BLaER1 treated with 17β-estradiol and CSF1 and Interleukin-3, amounts not matched to agents 10 nM and 100 nM (cell line): ENCODE data around the gene HS3ST4.

Experiments used
- H3K27ac ChIP-seq, 11 experiments: shearing (Covaris generic); formaldehyde crosslinking; 2 replicates each; pipeline ENCODE4 v1.8.1; 2022
- H3K27me3 ChIP-seq, 11 experiments: shearing (Covaris generic); formaldehyde crosslinking; 2 replicates each; pipeline ENCODE4 v1.8.1; 2022
- H3K36me3 ChIP-seq, 11 experiments: shearing (Covaris generic); formaldehyde crosslinking; 2 replicates each; pipeline ENCODE4 v1.8.1; 2022
- H3K4me1 ChIP-seq, 10 experiments: shearing (Covaris generic); formaldehyde crosslinking; 2 replicates each; pipeline ENCODE4 v1.8.1; 2022
- H3K4me2 ChIP-seq, 11 experiments: shearing (Covaris generic); formaldehyde crosslinking; 2 replicates each; pipeline ENCODE4 v1.8.1; 2022
- H3K4me3 ChIP-seq, 10 experiments: shearing (Covaris generic); formaldehyde crosslinking; 2 replicates each; pipeline ENCODE4 v1.8.1; 2022
- H3K9ac ChIP-seq, 11 experiments: shearing (Covaris generic); formaldehyde crosslinking; 2 replicates each; pipeline ENCODE4 v1.8.1; 2022
- H3K9me3 ChIP-seq, 11 experiments: shearing (Covaris generic); formaldehyde crosslinking; replicated peaks in 1 of 11; 2 replicates each; pipeline ENCODE4 v1.8.1; 2022
- H4K20me1 ChIP-seq, 11 experiments: shearing (Covaris generic); formaldehyde crosslinking; 2 replicates each; pipeline ENCODE4 v1.8.1; 2022
- Cebpa-rat ChIP-seq, 11 experiments: shearing (Covaris generic); IDR thresholded peaks; 2 replicates each; pipeline ENCODE4 v1.8.1; 2022

Gene HS3ST4

DNA sequence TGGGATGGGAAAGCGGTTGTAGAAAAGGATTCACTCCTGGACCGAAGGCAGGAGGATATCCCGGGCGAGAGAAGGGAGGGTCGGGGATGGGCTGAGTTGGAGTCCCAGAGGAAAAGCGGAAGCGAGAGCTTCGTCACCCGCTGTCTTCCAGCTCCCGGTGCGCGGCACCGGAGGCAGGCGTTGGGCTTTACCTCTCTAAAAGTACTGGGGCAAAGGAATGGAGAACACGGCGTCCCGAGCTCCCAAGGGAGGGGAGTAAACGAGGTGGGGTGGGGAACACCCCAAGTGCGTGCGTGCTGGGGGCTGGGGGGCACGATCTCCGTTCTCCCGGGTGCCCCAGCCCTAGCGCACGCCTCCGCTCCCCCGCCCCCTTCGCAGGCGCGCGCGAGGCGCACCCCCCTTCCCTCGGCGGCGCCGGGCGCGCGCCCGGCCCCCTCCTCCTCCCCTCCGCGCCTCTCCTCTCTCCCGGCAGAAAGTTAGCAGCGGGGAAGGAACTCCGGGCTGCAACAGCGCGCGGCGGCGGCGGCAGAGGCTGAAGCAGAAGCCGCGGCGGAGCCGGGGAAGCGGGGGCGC is at the start of gene HS3ST4:
Gene HS3ST4, plus strand, starts transcription at position 441 of the 573 bp plus-strand sequence.
- peak within 1 kb of the TSS in 2 of 11 experiments; percentile 24 to 46; a peak in 3 of 22 replicates for H3K27ac ChIP-seq
- H3K4me2 ChIP-seq = peak within 1 kb of the TSS; percentile 91 to 99 (median 97)
- TF ChIP-seq Cebpa-rat (IDR thresholded peaks at IDR 0.05) = no peak
- H3K9ac ChIP-seq = peak within 1 kb of the TSS; percentile 24 to 63 (median 53); a peak in 15 of 22 replicates
- peaks cover 0 to 40% (median 15%) of the 10 kb centered on the region in 11 experiments; a peak in 11 of 22 replicates for H4K20me1 ChIP-seq
- H3K27me3 ChIP-seq = peaks cover 76 to 90% (median 79%) of the 10 kb centered on the region in 11 experiments
- H3K9me3 ChIP-seq = no peaks in the 10 kb centered on the region
- peak within 1 kb of the TSS; percentile 53 to 77 (median 64) for H3K4me3 ChIP-seq
- H3K4me1 ChIP-seq = peaks cover 17 to 33% (median 20%) of the 10 kb centered on the region in 10 experiments; a peak in 17 of 20 replicates
- no peaks in the 10 kb centered on the region for H3K36me3 ChIP-seq

DNA sequence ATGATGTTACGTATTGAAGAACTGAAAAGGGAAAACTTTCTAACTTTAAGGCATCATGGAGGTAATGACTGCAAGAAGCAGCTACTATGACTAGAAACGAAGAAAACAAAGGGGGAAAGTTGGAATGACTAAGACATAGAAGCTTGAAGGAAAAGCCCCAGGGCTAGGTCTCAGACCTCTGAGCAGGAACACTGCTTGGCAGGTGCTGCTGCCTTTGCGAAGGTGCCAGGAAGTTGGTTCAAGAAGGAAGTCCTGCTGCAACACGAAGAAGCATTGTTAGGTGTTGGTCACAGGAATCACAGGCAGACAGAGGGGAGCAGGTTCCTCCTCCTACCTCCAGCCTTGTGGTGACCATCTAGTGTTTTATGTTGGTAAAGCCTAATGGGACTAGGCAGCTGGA is 48.1 kb upstream of the HS3ST4 start:
- H3K4me1 ChIP-seq = no peaks in the 10 kb centered on the region

DNA sequence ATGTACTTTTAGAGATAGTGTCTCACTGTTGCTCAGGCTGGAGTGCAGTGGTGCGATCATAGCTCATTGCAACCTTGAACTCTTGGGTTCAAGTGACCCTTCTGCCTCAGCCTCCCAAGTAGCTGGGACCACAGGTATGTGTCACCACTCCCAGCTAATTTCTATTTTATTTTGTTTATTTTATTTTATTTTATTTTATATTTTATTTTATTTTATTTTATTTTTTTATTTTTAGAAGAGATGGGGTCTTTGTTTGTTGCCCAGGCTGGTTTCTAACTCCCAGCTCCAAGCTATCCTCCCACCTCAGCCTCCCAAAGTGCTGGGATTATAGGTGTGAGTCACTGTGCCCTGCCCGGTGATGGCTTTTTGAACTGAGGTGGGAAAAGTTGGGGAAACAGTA is 35.1 kb upstream of the HS3ST4 start:
- Histone ChIP-seq H3K9me3 (peaks cover 0 to 7% (median 0%) of the 10 kb centered on the region in 11 experiments; a peak in 1 of 22 replicates), H3K9ac (no peak overlapping the region), H3K27me3 (no peaks in the 10 kb centered on the region), H3K27ac (no peak overlapping the region), H4K20me1 (no peaks in the 10 kb centered on the region), H3K4me2 (peak overlapping the region in 1 of 11 experiments; percentile 45; a peak in 1 of 22 replicates), H3K4me1 (peaks cover 0 to 11% (median 0%) of the 10 kb centered on the region in 10 experiments; a peak in 8 of 20 replicates), H3K36me3 (no peaks in the 10 kb centered on the region), H3K4me3 (no peak overlapping the region)
- TF ChIP-seq Cebpa-rat (IDR thresholded peaks at IDR 0.05) = no peak

More for the DNA sequence above, 48.1 kb upstream of the HS3ST4 start:
- TF ChIP-seq Cebpa-rat (IDR thresholded peaks at IDR 0.05) = no peak
- Histone ChIP-seq H3K9ac (no peak overlapping the region), H3K9me3 (peaks cover 0 to 2% (median 0%) of the 10 kb centered on the region in 11 experiments; a peak in 2 of 22 replicates), H3K27me3 (peaks cover 0 to 3% (median 0%) of the 10 kb centered on the region in 11 experiments; a peak in 1 of 22 replicates), H3K27ac (no peak overlapping the region), H3K4me3 (no peak overlapping the region), H4K20me1 (no peaks in the 10 kb centered on the region), H3K36me3 (no peaks in the 10 kb centered on the region), H3K4me2 (no peak overlapping the region)

DNA sequence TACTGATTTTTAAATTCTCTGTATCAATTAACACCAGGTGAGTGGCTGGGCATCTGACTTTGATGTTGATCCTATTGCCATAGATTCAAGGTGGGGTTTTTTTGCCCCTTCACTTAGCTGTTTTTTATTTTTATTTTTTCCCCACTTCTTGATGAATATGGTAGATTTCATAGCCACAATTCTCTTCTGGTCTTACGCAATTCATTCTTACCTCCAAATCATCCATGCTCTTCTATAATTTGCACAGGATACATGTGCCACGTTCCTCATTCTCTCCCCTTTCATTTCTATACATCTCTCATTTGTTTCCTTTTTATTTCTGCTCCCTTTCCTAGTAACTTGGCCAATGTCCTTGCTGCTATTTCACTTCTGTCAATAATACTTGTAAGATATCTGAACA is 14.9 kb upstream of the HS3ST4 start:
- Histone ChIP-seq H3K27me3 (no peaks in the 10 kb centered on the region), H3K4me3 (no peak overlapping the region), H3K36me3 (no peaks in the 10 kb centered on the region), H3K4me1 (no peaks in the 10 kb centered on the region), H3K4me2 (no peak overlapping the region), H3K9ac (no peak overlapping the region), H3K27ac (no peak overlapping the region), H4K20me1 (no peaks in the 10 kb centered on the region), H3K9me3 (no peaks in the 10 kb centered on the region)
- 0 out of 22 replicates have a peak, but pooled peaks of 1 of the 11 experiments have one; percentile 14 for TF ChIP-seq Cebpa-rat (IDR thresholded peaks at IDR 0.05)

DNA sequence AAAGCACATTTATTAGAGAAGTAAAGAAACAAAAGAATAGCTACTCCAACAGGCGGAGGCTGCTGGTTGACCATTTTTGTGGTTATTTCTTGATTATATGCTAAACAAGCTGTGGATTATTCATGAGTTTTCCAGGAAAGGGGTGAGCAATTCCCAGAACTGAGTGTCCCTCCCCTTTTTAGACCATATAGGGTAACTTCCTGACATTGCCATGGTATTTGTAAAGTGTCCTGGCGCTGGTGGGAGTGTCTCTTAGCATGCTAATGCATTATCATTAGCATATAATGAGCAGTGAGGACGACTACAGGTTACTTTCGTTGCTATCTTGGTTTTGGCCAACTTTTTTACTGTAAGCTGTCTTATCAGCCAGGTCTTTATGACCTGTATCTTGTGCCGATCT is 12.2 kb upstream of the HS3ST4 start:
- TF ChIP-seq Cebpa-rat (IDR thresholded peaks at IDR 0.05) = no peak
- no peaks in the 10 kb centered on the region for H4K20me1 ChIP-seq
- no peak overlapping the region for H3K9ac ChIP-seq
- H3K36me3 ChIP-seq = no peaks in the 10 kb centered on the region
- H3K27ac ChIP-seq = no peak overlapping the region
- no peaks in the 10 kb centered on the region for H3K9me3 ChIP-seq
- H3K27me3 ChIP-seq = no peaks in the 10 kb centered on the region
- no peaks in the 10 kb centered on the region for H3K4me1 ChIP-seq
- H3K4me2 ChIP-seq = no peak overlapping the region
- no peak overlapping the region for H3K4me3 ChIP-seq

DNA sequence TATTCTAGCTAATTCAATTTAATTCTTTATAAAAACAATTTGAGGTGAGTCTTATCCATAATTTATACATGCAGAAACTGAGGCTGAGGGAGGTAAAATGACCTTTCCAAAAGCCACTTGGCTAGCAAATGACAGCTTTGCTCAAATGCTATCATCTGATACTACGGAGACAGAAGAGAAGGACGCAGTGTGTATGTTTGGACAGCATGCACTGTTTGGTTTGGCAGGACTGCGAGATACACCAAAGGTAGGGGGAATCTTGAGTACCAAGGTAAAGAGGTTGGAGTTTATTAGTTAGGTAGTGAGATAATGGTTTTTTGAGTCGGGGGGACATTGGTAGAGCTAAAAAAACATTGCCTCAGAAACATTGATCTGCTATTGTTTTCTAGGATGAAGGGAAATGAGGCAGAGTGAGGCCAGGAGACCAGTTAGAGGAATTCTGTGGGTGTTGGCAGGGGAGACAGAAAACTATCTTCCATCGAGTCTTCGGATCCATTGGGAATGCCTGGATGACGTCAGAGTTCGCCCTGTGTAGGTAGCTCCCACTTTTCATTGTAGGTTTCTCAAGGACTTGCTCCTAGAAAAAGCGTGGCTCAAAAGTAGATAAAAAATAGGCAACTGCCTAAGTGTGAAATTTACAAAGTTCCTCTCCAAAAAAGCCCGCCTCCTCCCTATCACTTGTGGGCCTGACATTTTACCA is 2.5 kb upstream of the HS3ST4 start:
- Histone ChIP-seq H3K4me3 (no peak overlapping the region), H3K4me2 (no peak overlapping the region), H4K20me1 (peaks cover 0 to 37% (median 15%) of the 10 kb centered on the region in 11 experiments; a peak in 11 of 22 replicates), H3K36me3 (no peaks in the 10 kb centered on the region), H3K27ac (no peak overlapping the region), H3K9me3 (no peaks in the 10 kb centered on the region), H3K27me3 (peaks cover 55 to 67% (median 56%) of the 10 kb centered on the region in 11 experiments), H3K9ac (no peak overlapping the region), H3K4me1 (peaks cover 16 to 25% (median 20%) of the 10 kb centered on the region in 10 experiments; a peak in 17 of 20 replicates)
- no peak for TF ChIP-seq Cebpa-rat (IDR thresholded peaks at IDR 0.05)

DNA sequence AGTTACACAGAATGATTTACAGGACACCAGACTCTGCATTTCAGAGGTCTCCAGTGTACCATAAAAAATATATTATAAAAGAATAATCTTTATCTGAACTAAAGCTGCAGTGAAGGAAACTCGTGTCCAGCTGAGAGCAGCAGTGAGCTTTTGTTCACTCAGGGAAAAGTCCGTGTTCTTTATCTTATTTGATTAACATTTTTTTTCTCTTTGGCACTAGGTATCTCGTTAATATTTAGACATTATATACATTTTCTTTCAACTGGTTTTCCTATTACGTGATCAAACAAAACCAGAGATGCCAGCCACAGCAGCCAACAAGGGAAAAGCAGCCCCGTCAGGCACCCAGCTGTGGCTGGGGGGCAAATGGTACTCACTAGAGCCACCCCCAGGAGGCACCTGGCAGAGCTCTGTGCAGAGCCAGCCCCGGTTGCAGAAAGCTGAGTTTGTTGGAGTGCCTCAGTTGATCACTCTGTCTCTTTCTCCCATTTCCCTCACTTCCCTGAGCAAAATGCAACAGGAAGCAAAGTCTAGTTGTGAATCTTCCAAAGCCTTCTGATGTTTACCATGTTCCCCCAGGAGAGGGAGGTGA is 1.1 kb upstream of the HS3ST4 start:
- no peak for TF ChIP-seq Cebpa-rat (IDR thresholded peaks at IDR 0.05)
- Histone ChIP-seq H3K4me3 (no peak overlapping the region), H3K36me3 (no peaks in the 10 kb centered on the region), H4K20me1 (peaks cover 0 to 40% (median 15%) of the 10 kb centered on the region in 11 experiments; a peak in 11 of 22 replicates), H3K27me3 (peaks cover 68 to 80% (median 69%) of the 10 kb centered on the region in 11 experiments), H3K9ac (no peak overlapping the region), H3K4me1 (peaks cover 16 to 25% (median 20%) of the 10 kb centered on the region in 10 experiments; a peak in 17 of 20 replicates), H3K9me3 (no peaks in the 10 kb centered on the region), H3K4me2 (peak overlapping the region in 6 of 11 experiments; percentile 97 to 99 (median 98); a peak in 6 of 22 replicates), H3K27ac (no peak overlapping the region)

DNA sequence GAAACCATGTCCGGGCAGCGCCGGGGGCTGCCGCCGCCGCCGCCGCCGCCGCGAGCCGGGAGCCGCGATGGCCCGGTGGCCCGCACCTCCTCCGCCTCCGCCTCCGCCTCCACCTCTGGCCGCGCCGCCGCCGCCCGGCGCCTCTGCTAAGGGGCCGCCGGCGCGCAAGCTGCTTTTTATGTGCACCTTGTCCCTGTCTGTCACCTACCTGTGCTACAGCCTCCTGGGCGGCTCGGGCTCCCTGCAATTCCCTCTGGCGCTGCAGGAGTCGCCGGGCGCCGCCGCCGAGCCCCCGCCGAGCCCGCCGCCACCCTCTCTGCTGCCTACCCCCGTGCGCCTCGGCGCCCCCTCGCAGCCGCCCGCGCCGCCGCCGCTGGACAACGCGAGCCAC is 587 bp downstream of the HS3ST4 start:
- H3K9me3 ChIP-seq = no peaks in the 10 kb centered on the region
- H3K4me3 ChIP-seq = peak overlapping the region; percentile 53 to 77 (median 64)
- H3K9ac ChIP-seq = peak overlapping the region in 8 of 11 experiments; percentile 21 to 63 (median 57); a peak in 11 of 22 replicates
- H3K27ac ChIP-seq = peak overlapping the region in 2 of 11 experiments; percentile 24 to 46; a peak in 3 of 22 replicates
- peak overlapping the region; percentile 91 to 99 (median 97) for H3K4me2 ChIP-seq
- no peaks in the 10 kb centered on the region for H3K36me3 ChIP-seq
- H3K4me1 ChIP-seq = peaks cover 17 to 41% (median 22%) of the 10 kb centered on the region in 10 experiments; a peak in 17 of 20 replicates
- peaks cover 0 to 40% (median 15%) of the 10 kb centered on the region in 11 experiments; a peak in 11 of 22 replicates for H4K20me1 ChIP-seq
- TF ChIP-seq Cebpa-rat (IDR thresholded peaks at IDR 0.05) = no peak
- peaks cover 76 to 95% (median 82%) of the 10 kb centered on the region in 11 experiments for H3K27me3 ChIP-seq
